8988T (cell line): ENCODE measurements around the gene PPP1R7.

Experiments used
- DNase-seq: peaks from one replicate; pipeline ENCODE4 v3.0.0; 2011

The PPP1R7 gene

DNA sequence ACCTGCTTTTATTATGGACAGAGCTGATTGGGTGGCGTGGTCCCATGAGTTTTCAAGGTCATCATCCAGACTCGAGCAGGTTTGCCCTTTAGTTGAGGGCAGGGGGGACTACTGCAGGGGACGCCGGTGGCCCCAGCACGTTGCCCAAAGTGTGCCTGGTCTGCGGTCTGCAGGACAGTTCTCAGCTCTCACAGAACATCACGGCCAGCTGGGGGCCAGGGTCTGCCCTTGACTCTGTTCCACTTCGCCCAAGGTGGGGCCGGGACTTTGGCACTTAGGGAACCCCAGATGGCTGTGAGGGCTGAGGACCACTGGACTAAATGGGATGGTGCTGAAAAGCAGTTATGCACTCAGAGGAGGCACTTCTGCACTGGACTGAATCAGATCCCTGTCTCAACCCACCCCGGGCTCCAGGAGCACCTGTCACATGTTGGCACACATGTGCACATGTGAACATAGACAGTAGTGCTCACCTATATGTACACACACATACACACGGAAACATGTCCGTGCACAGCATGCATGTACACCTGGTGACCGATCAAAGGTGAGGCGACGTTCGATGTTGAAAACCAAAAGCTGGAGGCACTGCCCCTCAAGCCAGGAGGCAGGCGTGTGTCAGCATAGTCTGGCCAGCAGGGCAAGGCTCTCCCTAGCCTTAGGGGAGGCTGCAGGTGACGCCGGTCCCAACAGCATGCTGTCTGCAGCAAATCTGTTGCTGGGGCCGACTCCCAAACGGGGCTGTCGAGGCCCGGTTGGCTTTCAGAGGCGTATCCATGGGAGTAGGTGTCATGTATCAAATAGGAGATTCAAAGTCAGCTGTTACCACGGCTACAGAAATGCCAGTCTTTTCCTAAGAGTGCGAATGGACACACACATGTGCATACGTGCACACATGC, 48.4 kb downstream of the PPP1R7 start:
- DNase-seq = no peak

DNA sequence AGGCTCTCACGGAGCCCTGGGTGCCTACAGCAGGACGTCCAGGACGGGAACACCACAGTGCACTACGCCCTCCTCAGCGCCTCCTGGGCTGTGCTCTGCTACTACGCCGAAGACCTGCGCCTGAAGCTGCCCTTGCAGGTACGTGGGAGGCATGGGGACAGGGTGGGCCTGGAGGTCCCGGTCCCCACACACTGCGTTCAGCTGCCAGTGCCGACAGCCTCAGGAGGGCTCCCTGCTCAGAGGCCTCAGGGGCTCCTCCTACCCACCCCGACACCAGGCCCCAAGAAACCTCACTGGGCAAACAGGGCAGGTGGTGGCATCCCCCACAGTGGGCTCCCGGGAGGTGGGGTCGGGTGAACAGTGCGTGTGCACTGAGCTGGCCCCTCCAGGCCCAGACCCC, 49.0 kb downstream of the PPP1R7 start:
- DNase-seq = no peak

DNA sequence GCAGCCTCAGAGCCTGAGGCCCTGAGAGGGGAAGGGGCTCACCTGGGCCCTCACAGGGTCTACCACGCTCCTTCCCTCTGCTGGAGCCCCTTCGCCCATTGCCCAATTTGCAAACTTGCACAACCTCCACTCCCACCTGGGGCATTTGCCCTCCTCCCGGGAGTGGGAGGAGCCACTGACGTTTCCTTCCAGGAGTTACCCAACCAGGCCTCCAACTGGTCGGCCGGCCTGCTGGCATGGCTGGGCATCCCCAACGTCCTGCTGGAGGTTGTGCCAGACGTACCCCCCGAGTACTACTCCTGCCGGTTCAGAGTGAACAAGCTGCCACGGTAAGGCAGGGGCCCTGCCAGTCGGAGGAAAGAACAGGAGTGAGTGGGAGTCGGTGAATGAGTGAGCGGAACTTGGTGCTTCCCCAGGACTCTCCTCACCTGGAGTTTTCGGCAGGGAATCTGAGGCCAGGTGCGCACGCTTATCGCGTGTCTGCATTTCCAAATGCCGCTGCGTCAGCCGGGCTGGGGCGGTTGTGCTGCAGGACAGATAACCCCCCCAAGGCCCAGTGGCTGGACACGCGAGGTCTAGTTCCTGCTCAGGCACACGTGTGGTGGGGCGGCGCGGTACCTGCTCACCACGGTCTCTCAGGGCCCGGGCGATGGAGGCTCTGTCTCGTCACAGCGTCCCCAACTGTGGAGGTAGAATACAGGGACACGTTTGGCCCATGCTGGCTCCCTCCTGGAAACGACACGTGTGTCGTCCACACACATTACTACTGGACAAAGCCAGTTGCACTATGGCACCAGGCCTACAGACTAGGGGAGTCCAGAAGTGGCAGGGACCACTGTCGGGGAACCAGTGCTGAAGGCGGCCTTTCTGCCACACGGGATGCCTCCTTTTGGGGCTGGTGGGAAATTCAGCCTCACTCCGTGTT, 49.9 kb downstream of the PPP1R7 start:
- DNase-seq = no peak

DNA sequence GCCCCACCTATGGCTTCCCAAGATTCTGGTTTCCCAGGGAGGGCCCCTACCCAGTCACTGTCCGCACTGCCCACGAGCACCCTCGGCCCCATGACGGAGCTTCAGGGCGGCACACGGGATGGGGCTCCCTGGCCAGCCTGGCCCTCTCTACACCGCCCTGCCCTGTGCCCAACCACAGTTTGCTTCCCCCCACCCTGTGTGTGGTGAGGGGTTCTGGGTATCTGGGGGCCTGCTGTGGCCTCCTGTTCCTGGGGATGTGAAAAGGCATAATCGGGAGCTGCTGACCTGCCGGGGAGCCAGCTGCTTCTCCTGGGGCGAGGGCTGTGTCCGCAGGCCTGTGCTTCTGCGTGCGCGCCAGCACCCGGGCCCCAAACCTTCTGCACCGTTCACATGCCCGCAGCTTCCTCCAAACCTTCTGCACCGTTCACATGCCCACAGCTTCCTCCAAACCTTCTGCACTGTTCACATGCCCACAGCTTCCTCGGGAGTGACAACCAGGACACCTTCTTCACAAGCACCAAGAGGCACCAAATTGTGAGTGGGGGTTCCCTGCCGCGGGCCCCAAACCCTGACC, 50.6 kb downstream of the PPP1R7 start:
- no peak for DNase-seq

DNA sequence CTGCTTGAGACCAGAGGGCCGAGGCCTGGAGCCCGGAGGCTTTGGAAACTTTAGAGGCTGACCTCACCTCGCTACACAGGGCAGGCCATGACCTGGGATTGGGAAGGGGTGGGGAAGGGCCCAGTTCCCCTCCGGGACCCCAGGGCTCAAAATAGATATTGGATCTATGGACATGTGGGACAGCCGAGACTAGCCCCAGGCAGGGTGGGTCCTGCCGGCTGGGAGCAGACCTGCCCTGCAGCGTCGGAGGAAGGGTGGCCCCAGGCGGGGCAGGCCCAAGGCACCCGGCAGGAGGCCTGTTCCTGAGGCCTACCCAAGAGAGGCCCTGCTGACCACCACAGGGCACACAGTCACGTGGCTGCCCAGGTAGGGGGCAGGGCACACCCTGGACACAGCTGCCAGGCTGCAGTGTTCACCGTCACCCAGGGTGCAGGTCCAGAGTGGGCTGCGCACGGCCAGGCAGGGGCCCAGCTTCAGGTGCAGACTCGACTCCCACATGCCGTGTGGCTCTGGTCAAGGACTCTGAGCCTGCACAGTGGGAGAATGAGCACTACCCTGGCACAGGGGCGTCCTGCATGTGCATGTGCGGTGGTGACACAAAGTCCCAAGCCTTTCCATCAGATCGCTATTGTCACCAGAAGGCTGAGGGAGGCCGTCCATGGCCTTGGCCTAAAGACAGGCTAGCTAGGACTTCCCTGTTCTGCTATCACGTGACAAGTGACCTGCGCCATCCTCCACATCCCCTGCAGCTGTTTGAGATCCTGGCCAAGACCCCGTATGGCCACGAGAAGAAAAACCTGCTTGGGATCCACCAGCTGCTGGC, 51.4 kb downstream of the PPP1R7 start:
- DNase-seq = no peak

DNA sequence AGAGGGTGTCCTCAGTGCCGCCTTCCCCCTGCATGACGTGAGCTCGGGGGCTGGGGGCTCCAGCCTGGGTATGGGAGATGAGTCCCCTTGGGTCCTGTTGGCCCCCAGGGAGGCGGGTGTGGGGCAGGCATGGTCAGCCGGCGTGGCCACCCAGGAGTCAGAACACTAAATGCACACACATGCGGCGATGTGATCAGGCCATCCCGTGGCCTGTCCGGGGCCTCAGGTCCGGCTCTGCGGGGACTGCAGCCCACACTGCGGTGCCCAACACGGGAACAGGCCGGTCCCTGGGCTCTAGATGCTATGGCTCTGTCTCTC, 52.0 kb downstream of the PPP1R7 start:
- DNase-seq = no peak

DNA sequence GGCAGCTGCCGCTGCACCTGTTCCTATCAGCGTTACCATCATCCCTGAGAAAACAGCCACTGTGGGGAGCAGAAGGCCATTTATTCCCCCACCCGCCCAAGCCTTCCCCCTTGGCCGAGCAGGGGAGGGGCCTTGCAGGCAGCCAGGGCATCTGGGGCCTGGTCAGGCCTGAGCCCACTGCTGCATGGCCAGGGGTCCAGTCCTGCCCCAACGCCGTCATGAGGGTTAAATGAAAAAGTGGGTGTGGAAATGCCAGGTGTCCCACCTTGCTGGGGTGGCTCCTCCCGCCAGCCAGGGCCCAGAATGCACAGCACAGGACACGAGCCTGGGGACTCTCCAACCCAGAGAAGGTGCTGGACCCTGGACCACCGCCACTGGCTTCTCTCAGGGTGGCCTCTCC, 52.4 kb downstream of the PPP1R7 start:
- DNase-seq = no peak

DNA sequence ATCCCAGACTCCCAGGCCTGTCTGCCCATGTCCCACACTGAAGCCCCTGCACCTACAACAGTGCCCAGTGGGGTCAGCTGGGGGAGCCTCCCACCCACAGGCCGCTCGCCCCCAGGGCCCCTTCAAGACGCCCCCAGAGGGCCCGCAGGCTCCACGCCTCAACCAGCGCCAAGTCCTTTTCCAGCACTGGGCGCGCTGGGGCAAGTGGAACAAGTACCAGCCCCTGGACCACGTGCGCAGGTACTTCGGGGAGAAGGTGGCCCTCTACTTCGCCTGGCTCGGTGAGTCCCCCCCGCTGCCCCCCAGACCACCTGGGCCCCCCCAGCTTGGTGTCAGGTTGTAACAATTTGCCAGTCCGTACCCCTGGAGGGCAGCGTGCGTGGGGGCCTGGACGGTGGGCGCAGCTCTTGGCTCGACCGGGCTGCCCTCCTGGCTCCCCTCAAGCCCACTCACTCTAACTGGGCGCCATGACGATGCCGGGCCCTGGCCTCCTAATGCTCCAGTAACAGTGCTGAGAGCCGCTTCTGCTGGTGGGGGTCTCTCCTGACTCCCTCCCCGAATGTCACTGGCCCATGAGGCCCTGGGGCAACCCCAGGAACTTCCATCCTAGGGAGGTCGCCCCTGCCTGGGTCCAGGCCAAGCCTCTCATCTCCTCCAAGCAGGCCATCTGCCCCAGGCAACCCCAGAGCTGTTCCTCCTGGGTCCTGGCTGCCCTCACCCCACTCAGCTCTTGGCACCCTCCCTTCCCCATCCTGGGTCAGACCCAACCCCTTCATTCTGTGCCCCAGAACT, 53.1 kb downstream of the PPP1R7 start:
- DNase-seq = no peak

DNA sequence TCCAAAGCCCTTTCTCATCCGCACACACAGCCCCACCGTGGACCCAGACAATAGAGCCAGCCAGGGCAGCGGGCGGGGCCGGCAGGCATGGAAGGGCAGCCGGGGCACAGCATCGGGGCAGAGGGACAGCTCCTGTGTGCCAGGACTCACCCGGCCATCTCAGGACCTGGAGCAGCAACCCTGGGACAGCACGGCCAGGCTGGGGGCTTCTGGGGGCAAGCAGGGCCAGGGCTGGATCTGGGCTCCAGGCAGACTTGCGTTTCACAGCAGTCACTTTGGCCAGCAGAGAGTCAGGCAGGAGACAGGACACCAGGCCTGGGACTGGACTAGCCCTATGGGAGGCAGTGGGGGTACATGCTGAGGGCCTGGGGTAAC, 53.7 kb downstream of the PPP1R7 start:
- no peak for DNase-seq

DNA sequence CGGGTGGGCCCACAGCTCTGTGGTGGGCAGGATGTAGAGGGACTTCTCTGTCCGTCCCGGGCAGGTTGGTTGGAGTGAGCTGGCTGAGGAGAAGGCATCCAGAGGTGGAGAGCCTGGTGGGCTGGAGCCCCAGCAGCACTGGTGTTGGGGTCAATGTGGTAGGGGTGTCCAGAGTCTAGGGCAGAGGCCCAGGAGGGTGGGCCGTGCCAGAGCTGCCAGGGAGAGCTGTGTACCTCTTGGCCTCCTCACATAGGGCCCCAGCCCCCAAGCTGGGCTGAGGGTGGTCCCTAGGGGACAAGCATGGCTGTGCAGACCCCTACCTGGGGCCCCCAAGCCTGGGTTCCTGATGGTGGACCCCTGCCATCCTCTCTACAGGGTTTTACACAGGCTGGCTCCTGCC, 54.2 kb downstream of the PPP1R7 start:
- DNase-seq = no peak

DNA sequence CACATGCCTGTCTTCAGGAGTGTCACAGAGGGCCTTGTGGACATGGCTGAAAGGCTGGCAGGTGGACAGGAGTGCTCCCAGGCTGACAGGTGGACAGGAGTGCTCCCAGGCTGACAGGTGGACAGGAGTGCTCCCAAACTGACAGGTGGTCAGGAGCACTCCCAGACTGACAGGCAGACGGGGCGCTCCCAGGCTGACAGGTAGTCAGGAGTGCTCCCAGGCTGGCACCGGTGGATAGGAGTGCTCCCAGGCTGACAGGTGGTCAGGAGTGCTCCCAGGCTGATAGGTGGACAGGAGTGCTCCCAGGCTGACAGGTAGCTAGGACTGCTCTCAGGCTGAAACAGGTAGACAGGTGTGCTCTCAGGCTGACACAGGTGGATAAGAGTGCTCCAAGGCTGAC, 54.8 kb downstream of the PPP1R7 start:
- DNase-seq = no peak

DNA sequence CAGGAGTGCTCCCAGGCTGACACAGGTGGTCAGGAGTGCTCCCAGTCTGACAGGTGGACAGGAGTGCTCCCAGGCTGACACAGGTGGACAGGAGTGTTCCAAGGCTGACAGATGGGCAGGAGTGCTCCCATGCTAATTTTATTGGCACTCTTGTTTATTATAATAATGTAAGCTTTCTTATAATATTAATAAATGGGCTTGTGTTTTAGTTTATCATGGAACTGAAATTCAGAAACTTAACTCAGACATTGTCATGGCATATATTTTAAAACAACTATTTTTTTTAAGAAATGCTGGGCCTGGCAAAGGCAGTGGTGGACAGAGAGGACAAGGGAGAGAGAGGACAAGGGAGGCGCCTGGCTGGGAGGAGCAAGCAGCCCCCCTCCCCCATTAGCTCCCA, 56.9 kb downstream of the PPP1R7 start:
- DNase-seq = no peak

DNA sequence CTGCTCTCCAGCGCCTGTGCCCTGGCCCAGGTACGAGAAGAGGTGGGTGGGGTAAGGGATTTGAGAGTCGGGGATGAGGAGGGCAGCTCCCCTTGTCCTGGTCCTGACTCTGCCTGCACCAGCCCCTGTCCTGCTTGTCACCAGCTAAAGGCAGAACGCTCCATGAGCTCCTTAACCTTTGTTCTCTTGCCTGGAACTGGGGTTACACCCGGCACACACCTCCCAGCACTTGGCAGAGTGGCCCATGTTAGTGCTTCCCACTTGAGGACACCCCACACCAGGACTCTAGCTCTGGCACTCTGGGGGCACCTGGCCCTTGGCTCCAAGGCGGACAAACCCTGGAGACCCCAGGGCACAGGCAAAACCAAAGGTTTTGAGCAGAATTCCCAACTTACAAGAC, 57.4 kb downstream of the PPP1R7 start:
- no peak for DNase-seq

DNA sequence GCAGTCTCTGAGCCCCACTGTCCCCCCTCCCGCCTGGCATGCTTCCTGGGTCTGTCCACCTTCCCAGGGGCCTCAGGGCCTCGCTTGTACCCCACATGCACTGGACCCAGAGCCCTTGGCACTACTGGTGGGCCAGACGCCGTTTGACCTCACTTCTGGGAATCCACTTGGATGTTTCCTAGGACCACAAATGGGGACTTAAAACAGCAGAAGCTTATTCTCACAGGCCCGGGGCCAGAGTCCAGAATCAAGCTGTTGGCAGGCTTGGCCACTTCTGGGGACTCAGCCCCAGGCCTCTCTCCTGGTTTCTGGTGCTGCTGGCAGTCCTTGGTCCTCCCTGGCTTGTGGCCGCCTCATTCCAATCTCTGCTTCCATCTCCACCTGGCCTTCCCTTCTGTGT, 57.8 kb downstream of the PPP1R7 start:
- DNase-seq = no peak

DNA sequence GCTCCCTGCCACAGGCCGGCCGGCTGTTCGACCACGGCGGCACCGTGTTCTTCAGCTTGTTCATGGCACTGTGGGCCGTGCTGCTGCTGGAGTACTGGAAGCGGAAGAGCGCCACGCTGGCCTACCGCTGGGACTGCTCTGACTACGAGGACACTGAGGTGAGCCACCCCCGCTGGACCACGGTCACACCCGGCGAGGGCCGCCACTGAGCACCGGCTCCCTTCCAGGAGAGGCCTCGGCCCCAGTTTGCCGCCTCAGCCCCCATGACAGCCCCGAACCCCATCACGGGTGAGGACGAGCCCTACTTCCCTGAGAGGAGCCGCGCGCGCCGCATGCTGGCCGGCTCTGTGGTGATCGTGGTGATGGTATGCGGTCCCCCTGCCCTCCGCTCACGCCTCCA, 59.0 kb downstream of the PPP1R7 start:
- DNase-seq = no peak

DNA sequence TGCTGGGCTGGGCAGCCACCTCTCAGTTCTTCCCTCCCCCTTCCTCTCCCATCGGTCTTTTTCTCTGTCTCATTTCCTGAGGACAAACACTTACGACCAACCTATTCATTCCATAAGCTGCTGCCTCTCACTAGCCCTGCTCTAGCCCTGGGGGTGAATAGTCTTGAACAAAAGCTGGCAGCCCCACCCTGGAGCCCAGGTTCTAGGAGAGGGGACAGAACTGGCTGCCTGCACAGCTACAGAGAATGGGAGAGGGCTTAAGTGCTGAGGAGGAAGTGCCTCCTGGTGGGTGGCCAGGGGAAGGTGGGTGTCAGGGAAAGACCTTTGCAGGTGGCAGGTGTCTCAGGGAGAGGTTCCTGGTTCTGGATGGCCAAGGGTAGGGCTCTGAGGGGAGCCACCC, 61.0 kb downstream of the PPP1R7 start:
- no peak for DNase-seq

DNA sequence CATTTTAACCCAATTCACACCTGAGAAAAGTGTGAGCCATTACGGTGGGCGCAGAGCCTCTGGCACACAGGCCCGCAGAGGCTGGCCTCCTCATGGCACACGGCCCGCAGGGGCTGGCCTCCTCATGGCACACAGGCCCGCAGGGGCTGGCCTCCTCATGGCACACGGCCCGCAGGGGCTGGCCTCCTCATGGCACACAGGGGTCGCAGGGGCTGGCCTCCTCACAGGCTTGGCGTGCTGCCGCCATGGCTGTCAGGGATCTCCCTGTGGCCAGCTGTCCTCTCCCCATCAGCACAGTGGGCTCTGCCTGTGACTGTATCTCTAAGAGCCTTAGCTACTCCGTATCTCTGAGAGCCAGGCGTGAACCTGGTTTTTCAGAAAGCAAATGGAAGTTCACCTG, 62.8 kb downstream of the PPP1R7 start:
- DNase-seq = no peak

DNA sequence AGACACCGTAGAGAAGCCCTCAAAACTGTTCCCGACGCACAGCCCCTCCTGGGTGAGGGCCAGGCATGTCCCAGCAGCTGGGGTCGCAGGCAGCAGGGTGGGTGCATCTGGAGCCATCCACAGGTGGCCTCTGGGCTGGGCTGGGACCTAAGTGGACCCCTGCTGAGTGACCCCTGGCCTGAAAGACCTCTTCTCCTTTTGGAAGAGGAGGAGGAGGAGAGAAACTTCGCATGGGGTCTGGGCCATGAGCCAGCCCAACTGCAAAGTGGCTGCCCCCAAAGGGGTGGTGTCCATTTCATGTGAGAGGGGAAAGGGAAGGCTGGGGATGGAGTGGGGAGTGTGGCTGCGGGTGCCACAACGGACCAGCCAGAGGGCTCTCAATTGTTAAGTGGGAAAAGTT, 63.3 kb downstream of the PPP1R7 start:
- DNase-seq = no peak

DNA sequence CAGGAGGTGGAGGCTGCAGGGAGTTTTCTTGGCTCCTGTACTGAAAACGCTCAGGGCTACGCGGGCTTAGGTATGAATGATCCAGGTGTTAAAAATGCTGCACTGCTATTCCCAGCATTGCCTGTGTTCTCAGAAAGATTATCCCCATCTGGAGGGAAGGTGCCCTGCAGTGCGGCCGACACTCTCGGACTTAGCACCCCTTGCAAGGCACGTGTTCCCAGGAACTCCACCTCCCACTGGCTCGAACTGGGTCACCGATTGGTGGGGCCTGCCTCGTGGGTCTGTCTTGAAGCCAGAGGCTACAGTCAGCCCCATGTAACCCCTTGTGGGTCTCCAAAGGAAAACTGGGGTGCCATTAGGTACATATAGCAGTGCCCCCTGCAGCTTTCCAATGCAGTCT, 63.9 kb downstream of the PPP1R7 start:
- DNase-seq = no peak

DNA sequence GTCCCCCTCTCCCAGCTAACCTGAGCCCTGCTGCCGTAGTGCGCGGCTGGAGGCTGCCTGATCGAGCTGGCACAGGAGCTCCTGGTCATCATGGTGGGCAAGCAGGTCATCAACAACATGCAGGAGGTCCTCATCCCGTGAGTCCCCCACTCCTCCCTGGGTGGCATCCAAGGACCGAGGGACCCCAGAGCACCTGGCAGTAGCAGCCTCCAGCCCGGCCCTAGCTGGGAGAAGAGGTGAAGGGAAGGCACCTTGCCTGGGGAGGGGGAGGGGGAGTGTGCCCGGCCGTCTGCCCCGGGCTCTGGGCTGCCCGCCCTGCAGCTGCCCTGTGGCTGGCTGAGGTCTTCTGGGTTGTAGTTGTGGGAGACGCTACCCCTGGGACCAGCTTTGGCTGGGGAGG, 64.5 kb downstream of the PPP1R7 start:
- DNase-seq = no peak

DNA sequence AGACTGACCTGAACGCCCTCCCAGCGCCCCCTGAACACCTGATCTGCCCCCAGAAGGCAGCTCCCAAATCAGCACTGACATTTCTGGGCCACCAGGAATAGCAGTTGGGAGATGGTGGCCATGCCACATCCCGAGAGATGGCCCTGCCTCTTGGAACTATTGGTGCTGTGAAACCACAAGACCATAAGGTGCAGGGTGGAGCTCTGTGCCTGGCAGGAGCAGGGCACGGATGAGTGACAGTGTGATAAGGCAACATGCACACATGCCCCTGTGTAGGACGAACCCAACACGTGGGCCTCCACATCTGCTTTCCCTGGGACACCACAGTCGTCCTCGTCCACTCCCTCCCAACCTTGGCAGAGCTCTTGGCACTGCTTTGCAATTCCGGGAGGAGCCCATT, 65.2 kb downstream of the PPP1R7 start:
- no peak for DNase-seq

DNA sequence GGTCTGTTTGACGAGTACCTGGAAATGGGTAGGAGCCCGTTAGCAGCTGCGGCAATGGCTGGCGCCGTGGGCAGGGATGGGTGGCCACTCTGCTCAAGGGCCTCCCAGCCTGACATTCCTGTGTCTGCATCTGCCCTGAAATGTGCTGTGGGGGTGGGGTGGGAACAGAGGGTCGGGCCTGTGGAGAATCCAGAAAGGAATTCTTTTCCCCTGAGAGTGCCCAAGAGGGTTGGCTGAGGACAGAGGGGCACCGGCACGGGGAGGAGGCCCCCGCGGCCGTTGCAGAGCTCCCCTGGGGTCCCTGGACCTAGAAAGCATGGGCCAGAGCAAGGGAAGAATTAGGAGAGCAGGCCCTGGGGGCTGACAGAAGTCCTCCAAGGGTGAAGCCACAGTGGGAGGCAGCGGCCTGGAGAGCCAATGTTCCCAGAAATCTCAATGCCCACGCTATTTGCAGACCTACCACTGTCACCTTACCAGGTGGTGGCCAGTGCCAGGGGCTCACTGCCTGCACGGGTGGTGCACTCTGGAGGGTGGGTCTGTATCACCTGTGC, 66.0 kb downstream of the PPP1R7 start:
- DNase-seq = no peak
